Activated naive CD8-positive, alpha-beta T cell treated with anti-CD3 and anti-CD28 coated beads, Interleukin-2, amount 50 U/mL, for 24 hours (primary cell): ENCODE results near the gene CD2BP2.

Experiments
- ATAC-seq: fragments of 150-1000 bp; cut with Tn5 transposase; one replicate; pipeline ENCODE4 v1.10.0; 2021
- DNase-seq: peaks from one replicate; pipeline ENCODE4 v3.0.0; 2021
- H3K27ac Mint-ChIP-seq: one replicate; pipeline ENCODE4 v1.8.0; 2021; ENCODE audit warnings: mild to moderate bottlenecking, mixed read lengths
- H3K27me3 Mint-ChIP-seq: one replicate; pipeline ENCODE4 v1.8.0; 2021; ENCODE audit warnings: mixed read lengths
- H3K36me3 Mint-ChIP-seq: one replicate; pipeline ENCODE4 v1.8.0; 2021; ENCODE audit warnings: low read depth, mixed read lengths
- H3K4me1 Mint-ChIP-seq: one replicate; pipeline ENCODE4 v1.8.0; 2021; ENCODE audit warnings: mixed read lengths
- H3K4me3 Mint-ChIP-seq: one replicate; pipeline ENCODE4 v1.8.0; 2021; ENCODE audit warnings: mild to moderate bottlenecking, moderate library complexity, mixed read lengths
- H3K9me3 Mint-ChIP-seq: one replicate; pipeline ENCODE4 v1.8.0; 2021; ENCODE audit warnings: mixed read lengths

CD2BP2 gene

GRCh38 chr16:30372038-30372712 lies 17.1 kb upstream of the CD2BP2 start:
- H3K9me3 Mint-ChIP-seq: no peaks in the 10 kb centered on the region
- peaks cover 10% of the 10 kb centered on the region for H3K36me3 Mint-ChIP-seq
- H3K4me1 Mint-ChIP-seq: peaks cover 35% of the 10 kb centered on the region
- no peak for DNase-seq
- H3K27me3 Mint-ChIP-seq: peaks cover 4% of the 10 kb centered on the region
- H3K4me3 Mint-ChIP-seq: peak overlapping the region; percentile 84
- peak overlapping the region; percentile 97 for H3K27ac Mint-ChIP-seq
- ATAC-seq: no peak

- DNase-seq: no peak
- peak overlapping the region; percentile 84 for H3K4me3 Mint-ChIP-seq
- H3K36me3 Mint-ChIP-seq: peaks cover 17% of the 10 kb centered on the region
- no peaks in the 10 kb centered on the region for H3K9me3 Mint-ChIP-seq
- peaks cover 4% of the 10 kb centered on the region for H3K27me3 Mint-ChIP-seq
- ATAC-seq: no peak
- peak overlapping the region; percentile 97 for H3K27ac Mint-ChIP-seq
- H3K4me1 Mint-ChIP-seq: peaks cover 37% of the 10 kb centered on the region
These were observed 16.2 kb upstream of the CD2BP2 start for GRCh38 chr16:30371248-30371816.

GRCh38 chr16:30370456-30371247 lies 15.5 kb upstream of the CD2BP2 start, which contains the start of gene TBC1D10B:
Gene TBC1D10B (minus strand): TSS chr16:30370494. CDS start chr16:30370183, 311 bp downstream.
- H3K4me3 Mint-ChIP-seq: peak within 1 kb of the TSS; percentile 92
- DNase-seq (peak; percentile 97), ATAC-seq (peak; percentile 85)
- H3K9me3 Mint-ChIP-seq: no peaks in the 10 kb centered on the region
- peaks cover 4% of the 10 kb centered on the region for H3K27me3 Mint-ChIP-seq
- peaks cover 37% of the 10 kb centered on the region for H3K4me1 Mint-ChIP-seq
- H3K27ac Mint-ChIP-seq: peak within 1 kb of the TSS; percentile 97
- peaks cover 18% of the 10 kb centered on the region for H3K36me3 Mint-ChIP-seq

GRCh38 chr16:30369938-30370455 lies 14.9 kb upstream of the CD2BP2 start:
- Mint-ChIP-seq H3K4me1 (peaks cover 37% of the 10 kb centered on the region), H3K27me3 (peaks cover 4% of the 10 kb centered on the region), H3K27ac (peak overlapping the region; percentile 97), H3K9me3 (no peaks in the 10 kb centered on the region), H3K36me3 (peaks cover 24% of the 10 kb centered on the region), H3K4me3 (peak overlapping the region; percentile 84)
- no peak for DNase-seq
- peak; percentile 1 for ATAC-seq

GRCh38 chr16:30369091-30369937 lies 14.2 kb upstream of the CD2BP2 start:
- peaks cover 4% of the 10 kb centered on the region for H3K27me3 Mint-ChIP-seq
- H3K27ac Mint-ChIP-seq: peak overlapping the region; percentile 81
- no peaks in the 10 kb centered on the region for H3K9me3 Mint-ChIP-seq
- H3K4me3 Mint-ChIP-seq: peak overlapping the region; percentile 92
- H3K4me1 Mint-ChIP-seq: peaks cover 37% of the 10 kb centered on the region
- H3K36me3 Mint-ChIP-seq: peaks cover 24% of the 10 kb centered on the region
- peak; percentile 29 for DNase-seq
- ATAC-seq: no peak

- DNase-seq (no peak), ATAC-seq (no peak)
- peak overlapping the region; percentile 81 for H3K27ac Mint-ChIP-seq
- H3K4me3 Mint-ChIP-seq: peak overlapping the region; percentile 92
- H3K4me1 Mint-ChIP-seq: peaks cover 37% of the 10 kb centered on the region
- H3K27me3 Mint-ChIP-seq: peaks cover 4% of the 10 kb centered on the region
- H3K36me3 Mint-ChIP-seq: peaks cover 24% of the 10 kb centered on the region
- no peaks in the 10 kb centered on the region for H3K9me3 Mint-ChIP-seq
These were observed 13.6 kb upstream of the CD2BP2 start for GRCh38 chr16:30368792-30369090.

GRCh38 chr16:30368122-30368791 lies 13.1 kb upstream of the CD2BP2 start:
- peaks cover 4% of the 10 kb centered on the region for H3K27me3 Mint-ChIP-seq
- peaks cover 37% of the 10 kb centered on the region for H3K4me1 Mint-ChIP-seq
- H3K4me3 Mint-ChIP-seq: peak overlapping the region; percentile 92
- ATAC-seq (no peak), DNase-seq (no peak)
- H3K9me3 Mint-ChIP-seq: no peaks in the 10 kb centered on the region
- peaks cover 27% of the 10 kb centered on the region for H3K36me3 Mint-ChIP-seq
- peak overlapping the region; percentile 81 for H3K27ac Mint-ChIP-seq

GRCh38 chr16:30367349-30368009 lies 12.4 kb upstream of the CD2BP2 start:
- Mint-ChIP-seq H3K4me3 (peak overlapping the region; percentile 92), H3K27me3 (peaks cover 4% of the 10 kb centered on the region), H3K36me3 (peaks cover 32% of the 10 kb centered on the region), H3K9me3 (no peaks in the 10 kb centered on the region), H3K4me1 (peaks cover 37% of the 10 kb centered on the region), H3K27ac (peak overlapping the region; percentile 81)
- ATAC-seq (no peak), DNase-seq (no peak)

GRCh38 chr16:30366511-30366910 lies 11.4 kb upstream of the CD2BP2 start:
- H3K36me3 Mint-ChIP-seq: peaks cover 36% of the 10 kb centered on the region

GRCh38 chr16:30365200-30365599 lies 10.1 kb upstream of the CD2BP2 start:
- peaks cover 34% of the 10 kb centered on the region for H3K36me3 Mint-ChIP-seq
- no peak overlapping the region for H3K4me3 Mint-ChIP-seq
- no peak for ATAC-seq
- DNase-seq: no peak
- no peaks in the 10 kb centered on the region for H3K27me3 Mint-ChIP-seq
- peaks cover 20% of the 10 kb centered on the region for H3K4me1 Mint-ChIP-seq
- H3K27ac Mint-ChIP-seq: no peak overlapping the region
- H3K9me3 Mint-ChIP-seq: no peaks in the 10 kb centered on the region

More at GRCh38 chr16:30366511-30366910, 11.4 kb upstream of the CD2BP2 start:
- Mint-ChIP-seq H3K27me3 (peaks cover 4% of the 10 kb centered on the region), H3K4me1 (peaks cover 31% of the 10 kb centered on the region), H3K27ac (no peak overlapping the region), H3K9me3 (no peaks in the 10 kb centered on the region), H3K4me3 (peak overlapping the region; percentile 92)
- DNase-seq (no peak), ATAC-seq (no peak)

GRCh38 chr16:30361180-30361579 lies 6.1 kb upstream of the CD2BP2 start:
- no peak for ATAC-seq
- no peaks in the 10 kb centered on the region for H3K27me3 Mint-ChIP-seq
- no peaks in the 10 kb centered on the region for H3K9me3 Mint-ChIP-seq
- no peak overlapping the region for H3K27ac Mint-ChIP-seq
- H3K36me3 Mint-ChIP-seq: peaks cover 21% of the 10 kb centered on the region
- DNase-seq: no peak
- H3K4me1 Mint-ChIP-seq: no peaks in the 10 kb centered on the region
- H3K4me3 Mint-ChIP-seq: no peak overlapping the region

GRCh38 chr16:30359871-30360170 lies 4.7 kb upstream of the CD2BP2 start:
- no peak overlapping the region for H3K27ac Mint-ChIP-seq
- no peaks in the 10 kb centered on the region for H3K27me3 Mint-ChIP-seq
- H3K9me3 Mint-ChIP-seq: no peaks in the 10 kb centered on the region
- H3K36me3 Mint-ChIP-seq: peaks cover 14% of the 10 kb centered on the region
- DNase-seq (no peak), ATAC-seq (no peak)
- H3K4me1 Mint-ChIP-seq: peaks cover 6% of the 10 kb centered on the region
- no peak overlapping the region for H3K4me3 Mint-ChIP-seq

GRCh38 chr16:30358990-30359870 lies 4.1 kb upstream of the CD2BP2 start:
- Mint-ChIP-seq H3K36me3 (peaks cover 18% of the 10 kb centered on the region), H3K4me1 (peaks cover 10% of the 10 kb centered on the region), H3K9me3 (no peaks in the 10 kb centered on the region), H3K4me3 (no peak overlapping the region), H3K27ac (no peak overlapping the region), H3K27me3 (no peaks in the 10 kb centered on the region)
- ATAC-seq (no peak), DNase-seq (no peak)
